ENCODE measurements around the gene KCNN1. TPM values are rescaled to one million over a fixed set of nuclear protein-coding genes. Genes with fewer than 3 reads are reported as not detected.

Gene KCNN1
- total and polyA plus RNA-seq, 9 of the 15 experiments (the other 6 are each of a cell fraction or from before 2014, with no cell fraction given): 0.01 to 6.2 (median 0.72) TPM

GRCh38 chr19:18000915-18001776, 34.2 kb downstream of the KCNN1 start:
- Histone ChIP-seq H4K20me1 (replicated peaks; ENCODE audit: control insufficient read depth, insufficient read depth, low read length) (no peaks in the 10 kb centered on the region; the same call in 1 of the 2 replicates), H3K4me2 (ENCODE audit: insufficient read depth, low read length) (peak overlapping the region; percentile 86), H3K27ac (ENCODE audit: extremely low read depth, low read depth, low read length) (peak overlapping the region; percentile 95), H3K9me3 (replicated peaks; ENCODE audit: control insufficient read depth, insufficient read depth, low read depth, low read length) (no peaks in the 10 kb centered on the region), H3K36me3 (ENCODE audit: control insufficient read depth, insufficient read depth, low read length) (peaks cover 5% of the 10 kb centered on the region; the same call in 1 of the 3 replicates), H3K9ac (ENCODE audit: insufficient read depth in 1 of 2, low read depth in 2 of 2, low read length in 2 of 2) (peak overlapping the region; percentile 93 to 96), H3K79me2 (ENCODE audit: control insufficient read depth, insufficient read depth, low read length) (peaks cover 24% of the 10 kb centered on the region), H2AFZ (ENCODE audit: low read depth, low read length) (peak overlapping the region; percentile 84), H3K4me3 (peak overlapping the region; percentile 87), H3K27me3 (ENCODE audit: control insufficient read depth in 2 of 2, insufficient read depth in 2 of 2, low read length in 2 of 2) (no peaks in the 10 kb centered on the region), H3K4me1 (replicated peaks in 1 of 2; ENCODE audit: control insufficient read depth in 2 of 2, insufficient read depth in 2 of 2, low read length in 2 of 2) (peaks cover 31 to 65% of the 10 kb centered on the region in 2 experiments), H3K9me1 (ENCODE audit: control insufficient read depth, insufficient read depth, low read length) (no peaks in the 10 kb centered on the region)
- FAIRE-seq (no peak), DNase-seq (ENCODE audit: extremely low read depth in 1 of 4, low spot score in 3 of 4) (peak; percentile 83 to 90 (median 86)), ATAC-seq (peak; percentile 66)
- BruUV-seq (replicated peaks): no TSS peak
- WGBS (ENCODE audit: insufficient coverage, low coverage, missing lambda C conversion rate): under 1% methylated on average over 41 of the region's 105 CpGs
- intact Hi-C loops (cut with micrococcal nuclease) (loop anchor here (10.0 kb wide), 1 partner anchor 164 kb away; no protein-coding TSS in a partner anchor), in situ Hi-C loops (cut with MboI) (loop anchor here (10.0 kb wide), 1 partner anchor 164 kb away; no protein-coding TSS in a partner anchor)
- ChIA-PET POLR2A (interaction anchor here (0.6 to 1.6 kb wide), 6 partner anchors 59 to 603 kb away, joined by 3 to 9 read pairs (median 4); partner anchors contain the start of gene RPL18A), CTCF (ENCODE audit: low intra/inter-chr PET ratio) (interaction anchor here (1.0 kb wide), 1 partner anchor 63 kb away, joined by 3 read pairs; no protein-coding TSS in a partner anchor)
- TF ChIP-seq GABPA (tag; conservative IDR thresholded peaks at IDR 0.05; ENCODE audit: low read depth): peak; percentile 75
- 0 out of 2 replicates have a peak, but pooled peaks have one; percentile 8 for TF ChIP-seq ZNF644 (tag; IDR thresholded peaks at IDR 0.05; ENCODE audit: low read depth)
- peak; percentile 80 for TF ChIP-seq GATAD2A (IDR thresholded peaks at IDR 0.05)
- no peak for TF ChIP-seq BCL6 (CRISPR knock-in tag; IDR thresholded peaks at IDR 0.05)
- TF ChIP-seq ARID3B (CRISPR knock-in tag; IDR thresholded peaks at IDR 0.05; ENCODE audit: borderline replicate concordance): no peak
- no peak for TF ChIP-seq MXI1 (IDR thresholded peaks at IDR 0.05; ENCODE audit: low read depth, low read length)
- TF ChIP-seq TAF1 (IDR thresholded peaks at IDR 0.05; ENCODE audit: control insufficient read depth, extremely low read depth, insufficient read depth, low read length, severe bottlenecking): peak; percentile 61
- no peak for TF ChIP-seq HSF4 (CRISPR knock-in tag; IDR thresholded peaks at IDR 0.05; ENCODE audit: borderline replicate concordance)
- TF ChIP-seq ZNF24 (IDR thresholded peaks at IDR 0.05): no peak
- 0 out of 2 replicates have a peak, but pooled peaks have one; percentile 56 for TF ChIP-seq JUN (IDR thresholded peaks at IDR 0.05; ENCODE audit: borderline replicate concordance, low read depth, low read length)
- TF ChIP-seq JUN (CRISPR knock-in tag; IDR thresholded peaks at IDR 0.05; ENCODE audit: borderline replicate concordance): peak; percentile 82; the same call in 1 of the 2 replicates
- TF ChIP-seq, protein P1, sequence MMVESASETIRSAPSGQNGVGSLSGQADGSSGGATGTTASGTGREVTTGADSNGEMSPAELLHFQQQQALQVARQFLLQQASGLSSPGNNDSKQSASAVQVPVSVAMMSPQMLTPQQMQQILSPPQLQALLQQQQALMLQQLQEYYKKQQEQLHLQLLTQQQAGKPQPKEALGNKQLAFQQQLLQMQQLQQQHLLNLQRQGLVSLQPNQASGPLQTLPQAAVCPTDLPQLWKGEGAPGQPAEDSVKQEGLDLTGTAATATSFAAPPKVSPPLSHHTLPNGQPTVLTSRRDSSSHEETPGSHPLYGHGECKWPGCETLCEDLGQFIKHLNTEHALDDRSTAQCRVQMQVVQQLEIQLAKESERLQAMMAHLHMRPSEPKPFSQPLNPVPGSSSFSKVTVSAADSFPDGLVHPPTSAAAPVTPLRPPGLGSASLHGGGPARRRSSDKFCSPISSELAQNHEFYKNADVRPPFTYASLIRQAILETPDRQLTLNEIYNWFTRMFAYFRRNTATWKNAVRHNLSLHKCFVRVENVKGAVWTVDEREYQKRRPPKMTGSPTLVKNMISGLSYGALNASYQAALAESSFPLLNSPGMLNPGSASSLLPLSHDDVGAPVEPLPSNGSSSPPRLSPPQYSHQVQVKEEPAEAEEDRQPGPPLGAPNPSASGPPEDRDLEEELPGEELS (CRISPR knock-in tag; IDR thresholded peaks at IDR 0.05; ENCODE audit: borderline replicate concordance): peak; percentile 85; the same call in 1 of the 2 replicates
- TF ChIP-seq, protein P2, sequence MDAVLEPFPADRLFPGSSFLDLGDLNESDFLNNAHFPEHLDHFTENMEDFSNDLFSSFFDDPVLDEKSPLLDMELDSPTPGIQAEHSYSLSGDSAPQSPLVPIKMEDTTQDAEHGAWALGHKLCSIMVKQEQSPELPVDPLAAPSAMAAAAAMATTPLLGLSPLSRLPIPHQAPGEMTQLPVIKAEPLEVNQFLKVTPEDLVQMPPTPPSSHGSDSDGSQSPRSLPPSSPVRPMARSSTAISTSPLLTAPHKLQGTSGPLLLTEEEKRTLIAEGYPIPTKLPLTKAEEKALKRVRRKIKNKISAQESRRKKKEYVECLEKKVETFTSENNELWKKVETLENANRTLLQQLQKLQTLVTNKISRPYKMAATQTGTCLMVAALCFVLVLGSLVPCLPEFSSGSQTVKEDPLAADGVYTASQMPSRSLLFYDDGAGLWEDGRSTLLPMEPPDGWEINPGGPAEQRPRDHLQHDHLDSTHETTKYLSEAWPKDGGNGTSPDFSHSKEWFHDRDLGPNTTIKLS (IDR thresholded peaks at IDR 0.05; ENCODE audit: borderline replicate concordance, low read depth): peak; percentile 75; the same call in 1 of the 2 replicates
- peak; percentile 70 for TF ChIP-seq MYNN (IDR thresholded peaks at IDR 0.05)
- TF ChIP-seq MYNN (CRISPR knock-in tag; IDR thresholded peaks at IDR 0.05): no peak

Data from K562 (cell line).